Measurements from ENCODE around the gene NAXE.
"Not testable (repeated sequence)": the region's sequence is repeated elsewhere in the genome, so short reads cannot be mapped to it uniquely, and the experiment has no call there.

The NAXE gene

DNA sequence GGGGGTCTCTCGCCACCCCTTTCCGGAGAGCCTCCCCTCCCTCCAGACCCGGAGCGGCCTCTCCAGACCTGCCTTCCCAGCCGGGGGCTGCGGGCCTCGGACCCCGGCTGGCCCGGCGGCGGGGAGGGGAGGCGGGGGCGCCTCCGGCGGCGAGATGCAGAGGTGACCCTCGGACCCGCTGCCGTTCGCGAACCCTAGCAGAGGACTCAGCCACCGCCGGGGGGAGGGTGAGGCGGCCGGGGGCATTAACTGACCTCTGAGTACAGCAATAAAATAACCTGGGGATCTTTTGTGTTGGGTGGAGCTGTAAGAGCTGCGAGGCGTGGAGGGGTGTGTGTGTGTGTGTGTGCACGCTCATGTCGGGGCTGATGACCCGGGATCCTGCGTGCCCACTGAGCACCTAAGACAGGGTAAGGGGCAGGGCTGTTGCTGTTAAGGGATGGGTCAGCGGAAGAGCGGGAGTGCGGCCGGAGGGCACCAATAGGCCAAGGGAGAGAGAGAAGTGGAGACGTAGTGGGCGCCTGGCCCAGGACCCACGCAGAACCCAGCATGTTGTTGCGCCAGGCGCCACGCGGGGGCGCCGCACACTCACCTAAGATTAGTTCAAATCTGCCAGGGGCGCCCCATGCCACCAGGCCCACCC lies 34.0 kb downstream of the NAXE start:
- peak; percentile 74 for DNase-seq

DNA sequence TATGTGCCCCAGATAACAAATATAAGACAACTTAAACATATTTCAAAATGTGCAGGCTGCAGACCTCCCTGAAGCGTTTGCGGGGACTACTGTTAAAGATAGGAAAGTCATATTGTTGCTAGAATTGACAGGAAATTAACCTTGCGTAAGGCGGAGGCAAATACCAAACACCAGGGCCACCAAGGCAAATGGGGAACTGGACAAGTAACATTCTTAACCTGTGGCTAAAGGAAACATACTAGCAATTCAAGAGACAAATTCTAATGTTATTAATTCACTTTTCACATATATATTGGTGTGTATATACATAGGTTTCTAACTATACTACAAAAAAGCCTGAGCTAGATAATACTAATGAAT lies 34.5 kb downstream of the NAXE start:
- no peak for DNase-seq

DNA sequence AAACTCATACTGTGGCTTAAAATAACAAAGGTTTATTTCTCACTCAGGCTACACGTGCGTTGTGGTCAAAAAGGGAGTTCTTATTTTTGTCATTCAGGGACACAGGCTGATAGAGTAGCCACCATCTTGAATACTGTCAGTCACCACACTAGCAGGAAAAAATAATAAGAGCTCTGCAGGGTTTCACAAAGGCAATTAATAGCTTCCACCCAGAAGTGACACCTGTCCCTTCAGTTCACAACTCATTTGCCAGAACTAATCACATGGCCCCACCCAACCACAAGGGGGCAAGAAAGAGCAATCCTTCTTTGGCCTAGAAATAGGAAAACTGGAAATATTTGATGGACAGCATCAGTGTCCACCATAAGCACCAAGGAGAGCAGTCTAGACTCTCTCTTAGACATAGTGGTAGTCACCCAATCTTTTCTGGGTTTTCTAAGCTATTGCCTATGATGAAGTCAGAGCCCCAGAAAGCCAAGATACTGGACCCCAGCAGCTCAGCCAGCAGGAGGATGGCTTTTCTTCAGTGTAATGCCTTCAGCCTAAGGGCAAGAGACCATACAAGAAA lies 35.8 kb downstream of the NAXE start:
- DNase-seq: no peak

DNA sequence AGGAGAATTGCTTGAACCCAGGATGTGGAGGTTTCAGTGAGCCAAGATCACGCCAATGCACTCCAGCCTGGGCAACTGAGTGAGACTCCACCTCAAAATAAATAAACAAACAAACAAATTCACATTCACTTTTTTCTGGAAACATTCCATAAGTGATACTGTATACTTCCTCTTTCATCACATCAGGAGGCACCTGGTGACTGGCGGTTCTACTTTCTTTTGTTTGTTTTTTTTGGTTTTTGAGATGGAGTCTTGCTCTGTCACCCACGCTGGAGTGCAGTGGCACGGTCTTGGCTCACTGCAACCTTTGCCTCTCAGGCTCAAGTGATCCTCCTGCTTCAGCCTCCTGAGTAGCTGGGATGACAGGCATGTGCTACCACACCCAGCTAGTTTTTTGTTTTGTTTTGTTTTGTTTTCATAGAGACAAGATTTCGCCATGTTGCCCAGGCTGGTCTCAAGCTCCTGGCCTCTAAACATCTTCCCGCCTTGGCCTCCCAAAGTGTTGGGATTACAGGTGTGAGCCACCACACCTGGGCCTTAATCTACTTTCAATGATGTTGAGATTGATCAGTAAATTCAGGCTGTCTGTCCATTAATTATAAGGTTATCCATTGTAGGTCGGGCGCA lies 38.4 kb downstream of the NAXE start:
- DNase-seq: no peak

DNA sequence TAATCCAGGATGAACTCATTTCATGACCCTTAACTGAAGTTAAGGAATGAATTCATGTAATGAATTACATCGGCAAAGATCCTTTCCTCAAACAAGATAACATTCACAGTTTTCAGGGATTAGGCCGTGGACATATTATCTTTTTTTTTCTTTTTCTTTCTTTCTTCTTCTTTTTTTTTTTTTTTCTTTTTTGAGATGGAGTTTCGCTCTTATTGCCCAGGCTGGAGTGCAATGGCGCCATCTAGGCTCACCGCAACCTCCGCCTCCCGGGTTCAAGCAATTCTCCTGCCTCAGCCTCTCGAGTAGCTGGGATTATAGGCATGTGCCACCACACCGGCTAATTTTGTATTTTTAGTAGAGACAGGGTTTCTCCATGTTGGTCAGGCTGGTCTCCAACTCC lies 39.6 kb downstream of the NAXE start:
- DNase-seq: not testable (repeated sequence)

DNA sequence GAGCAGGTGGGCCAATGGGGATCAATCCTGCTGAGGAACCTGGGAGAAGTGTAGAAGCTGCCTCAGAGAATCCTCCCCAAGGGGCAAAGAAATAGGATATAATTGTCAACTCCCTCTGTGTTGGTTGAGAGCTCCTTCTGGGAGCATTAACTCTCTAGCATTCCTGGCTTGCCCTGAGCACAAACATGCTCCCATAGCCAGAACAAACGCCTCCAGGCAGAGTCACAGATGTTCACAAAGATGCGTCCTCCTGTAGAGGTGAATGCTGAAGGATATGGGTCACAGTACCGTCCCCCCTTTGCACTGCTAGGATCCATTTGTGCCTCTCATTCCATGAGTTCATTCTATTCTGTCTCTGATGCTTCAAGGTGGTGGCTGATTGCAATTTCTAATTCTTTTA lies 40.8 kb downstream of the NAXE start:
- DNase-seq: no peak

DNA sequence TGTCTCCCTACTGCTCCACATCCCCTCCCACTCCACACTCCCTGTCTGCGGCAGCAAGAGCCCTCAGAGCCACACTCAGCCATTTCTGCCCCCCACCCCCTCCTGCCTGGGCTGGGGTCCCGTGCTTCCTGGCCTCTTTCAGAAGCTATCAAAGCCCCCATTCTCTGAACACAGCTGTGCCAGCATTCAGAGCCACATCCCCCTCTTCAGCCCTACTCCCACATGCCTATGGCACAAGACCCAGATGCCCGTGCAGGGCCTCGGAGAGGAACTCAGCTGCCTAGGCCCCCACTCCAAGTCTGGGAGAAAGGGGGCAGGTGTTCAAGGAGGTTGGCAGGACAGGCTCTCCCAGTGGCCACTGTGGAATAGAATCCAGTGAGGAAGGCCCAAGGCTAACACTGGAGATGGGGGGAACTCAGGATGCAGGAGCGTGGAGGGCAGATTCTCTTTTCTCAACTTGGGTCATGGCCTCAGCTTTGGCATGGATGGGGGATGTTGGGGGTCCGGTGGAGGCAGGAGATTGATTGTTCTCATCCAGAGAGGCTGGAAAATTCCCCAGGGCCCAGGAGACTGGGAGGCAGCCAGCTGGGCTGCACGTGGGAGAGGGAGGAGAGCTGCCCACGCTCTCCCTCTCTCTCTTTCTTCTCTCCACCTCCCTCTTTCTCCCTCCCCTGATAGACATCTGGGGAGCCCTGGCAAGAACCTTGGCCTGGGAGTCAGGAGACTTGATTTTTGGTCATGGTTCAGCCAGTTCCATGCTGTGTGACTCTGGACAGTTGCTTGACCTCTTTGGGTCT lies 46.8 kb downstream of the NAXE start:
- DNase-seq: no peak

DNA sequence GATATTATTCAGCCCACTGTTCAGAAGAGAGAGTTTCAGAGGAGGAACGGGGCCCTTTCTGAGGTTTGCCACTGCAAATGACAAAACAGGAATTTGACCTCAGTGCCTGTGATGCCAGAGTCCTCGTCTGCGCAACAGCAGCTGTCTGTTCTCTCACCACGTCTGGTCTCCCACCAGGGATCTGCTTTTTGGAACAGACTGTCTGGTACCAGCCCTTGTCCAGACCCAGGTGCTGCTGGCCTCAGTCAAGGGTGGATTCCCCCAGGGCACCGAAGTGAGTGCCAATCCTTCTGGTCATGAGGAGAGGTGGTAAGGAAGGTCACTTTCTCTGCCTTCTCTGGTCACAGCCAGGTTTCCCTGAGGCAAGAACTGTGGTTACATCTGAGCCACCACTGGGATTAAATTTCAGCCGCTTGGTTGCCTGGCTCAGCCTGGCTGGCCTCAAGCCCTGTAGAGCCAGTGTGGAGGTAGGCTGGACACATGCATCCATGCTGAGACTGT lies 48.1 kb downstream of the NAXE start:
- DNase-seq: no peak

DNA sequence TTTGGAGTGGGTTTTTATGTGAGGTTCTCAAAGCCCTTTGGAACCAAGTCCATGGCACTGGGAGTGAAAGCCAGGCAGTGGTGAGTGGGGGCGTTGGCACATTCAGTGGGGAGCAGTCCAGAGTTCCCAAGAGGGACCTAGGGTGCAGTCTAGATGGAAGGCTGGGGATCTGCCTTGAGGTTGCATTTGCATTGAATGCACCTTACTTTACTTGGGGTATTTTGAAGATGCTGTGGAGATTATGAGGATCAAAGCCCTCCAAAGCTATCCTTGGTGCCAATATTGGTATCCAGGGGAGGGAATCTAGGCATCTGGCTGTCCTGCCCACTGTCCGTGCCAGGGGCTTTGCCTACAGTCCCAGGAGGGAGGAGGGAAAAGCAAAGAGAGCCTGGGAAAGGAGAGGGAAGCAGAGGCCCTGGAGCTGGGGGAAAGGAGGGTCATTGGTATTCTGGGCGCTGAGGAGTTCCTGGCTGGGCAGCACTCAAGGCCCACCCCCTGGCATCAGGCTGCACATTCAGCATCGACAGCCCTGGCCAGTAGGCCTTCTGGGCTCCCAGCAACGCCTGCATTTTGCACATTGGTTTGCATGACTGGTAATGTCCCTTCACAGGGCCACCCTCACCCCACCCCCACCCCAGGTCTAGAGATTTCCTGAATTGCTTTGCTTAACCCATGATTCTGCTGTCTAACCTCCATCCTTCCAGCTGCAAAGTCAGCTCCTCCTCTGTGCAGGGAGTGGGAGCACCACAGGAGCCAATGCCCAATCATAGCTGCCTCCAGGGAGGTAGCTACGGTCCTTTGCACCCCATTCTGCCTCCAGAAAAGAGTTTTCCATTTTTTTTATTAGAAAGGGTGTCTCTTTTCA lies 49.5 kb downstream of the NAXE start:
- no peak for DNase-seq

DNA sequence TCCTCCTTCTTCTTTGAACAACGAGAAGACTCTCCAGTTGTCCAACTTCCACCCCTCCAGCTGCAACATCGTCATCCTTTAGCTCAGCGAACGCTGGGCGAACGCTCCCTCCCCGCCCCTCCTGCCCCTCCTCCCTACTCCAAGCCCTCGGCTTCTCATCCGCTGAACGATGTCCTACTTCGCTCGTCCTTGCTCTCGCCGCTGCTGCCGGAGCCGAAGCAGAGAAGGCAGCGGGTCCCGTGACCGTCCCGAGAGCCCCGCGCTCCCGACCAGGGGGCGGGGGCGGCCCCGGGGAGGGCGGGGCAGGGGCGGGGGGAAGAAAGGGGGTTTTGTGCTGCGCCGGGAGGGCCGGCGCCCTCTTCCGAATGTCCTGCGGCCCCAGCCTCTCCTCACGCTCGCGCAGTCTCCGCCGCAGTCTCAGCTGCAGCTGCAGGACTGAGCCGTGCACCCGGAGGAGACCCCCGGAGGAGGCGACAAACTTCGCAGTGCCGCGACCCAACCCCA lies 50.2 kb downstream of the NAXE start, which contains the start of gene BCAN:
TSS of gene BCAN (plus strand) at position 357 of the 504 bp plus-strand sequence. CDS start 3,938 bp downstream, outside the sequence.
- no peak for DNase-seq

DNA sequence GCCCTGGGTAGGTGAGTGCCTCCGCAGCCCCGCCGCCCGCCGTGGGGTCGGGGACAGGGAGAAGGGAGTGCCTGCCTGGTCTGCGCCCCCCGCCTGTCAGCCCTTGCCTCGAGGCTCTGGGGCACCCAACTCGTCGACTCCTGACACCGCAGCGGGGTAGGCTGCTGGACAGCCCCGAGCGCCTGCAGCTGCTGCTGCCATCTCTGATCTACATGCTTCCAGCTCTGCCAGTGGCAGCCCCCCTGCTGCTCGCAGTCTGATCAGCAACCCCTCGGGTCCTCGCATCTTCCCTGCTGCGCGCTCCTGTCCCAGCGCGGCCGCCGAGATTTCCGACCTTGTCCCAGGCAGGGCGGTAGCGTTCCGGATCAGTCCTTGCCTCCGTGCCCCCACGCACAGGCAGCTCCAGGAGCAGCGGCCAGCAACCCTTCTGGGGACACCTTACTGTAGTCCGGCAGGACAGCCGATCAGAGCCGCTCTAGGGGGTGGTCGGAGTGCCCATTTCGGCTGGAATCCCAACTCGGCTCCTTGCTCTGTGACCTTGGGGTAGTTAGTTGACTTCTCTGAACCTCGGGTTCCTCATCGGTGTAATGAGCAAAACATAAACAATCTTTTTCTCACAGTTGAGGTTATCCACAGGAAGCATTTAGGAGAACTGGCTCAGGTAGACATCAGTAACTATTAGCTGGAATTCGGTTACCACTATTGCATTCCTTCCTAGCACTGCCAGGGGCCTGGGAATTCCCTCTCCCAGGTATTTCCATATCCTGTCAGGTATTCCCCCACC lies 50.9 kb downstream of the NAXE start:
- DNase-seq: no peak

DNA sequence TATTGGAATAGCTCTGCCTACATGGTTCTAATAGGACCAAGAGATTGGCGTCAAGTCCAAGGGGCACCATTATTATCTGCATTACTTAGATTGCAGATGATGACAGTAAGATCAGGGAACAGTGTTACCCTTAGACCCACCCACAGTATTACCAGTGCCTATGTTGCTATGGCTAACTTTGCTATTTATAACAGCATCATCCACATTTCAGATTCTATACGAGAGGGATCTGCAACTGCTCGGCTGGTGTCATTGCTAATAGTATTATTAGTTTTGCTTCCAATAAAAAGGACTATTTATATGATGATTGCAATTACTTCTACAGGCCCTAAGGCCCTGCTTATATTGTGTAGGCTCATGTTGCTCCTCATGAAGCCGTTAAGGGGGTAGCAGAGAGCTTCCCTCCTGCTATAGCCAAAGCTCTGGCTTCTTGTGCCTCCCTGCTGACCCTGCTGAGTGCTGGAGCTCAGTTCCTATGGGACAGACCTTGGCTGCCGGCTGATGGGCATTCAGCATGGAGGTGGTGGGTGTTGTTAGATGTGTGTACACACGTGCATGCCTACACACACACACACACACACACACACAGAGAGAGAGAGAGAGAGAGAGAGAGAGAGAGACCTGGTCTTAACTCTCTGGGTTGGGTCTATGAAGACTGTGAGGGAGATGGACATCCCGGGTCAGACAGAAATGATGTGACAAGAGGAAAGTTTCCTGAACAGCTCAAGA lies 51.6 kb downstream of the NAXE start:
- DNase-seq: no peak

DNA sequence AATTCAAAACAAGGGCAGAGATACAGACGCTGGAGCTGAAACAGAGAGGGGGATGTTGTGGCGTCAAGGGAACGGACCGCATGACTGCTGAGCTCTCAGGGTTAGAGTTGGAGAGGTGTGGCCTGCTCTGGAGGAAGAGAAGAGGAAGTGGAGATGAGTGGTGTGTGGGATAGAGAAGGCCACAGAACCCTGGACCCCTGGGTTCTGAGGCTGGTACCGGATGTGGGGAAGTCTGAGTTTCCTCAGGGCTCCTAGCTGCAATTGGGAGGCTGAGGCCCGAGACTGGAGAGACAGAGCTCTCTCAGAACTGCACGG lies 52.2 kb downstream of the NAXE start:
- no peak for DNase-seq
